MM.1S (cell line): ENCODE data around the gene SHISA6.

Experiments used
- CTCF ChIP-seq: fragments of 300-600 bp; sonication (generic); IDR thresholded peaks from 2 replicates; pipeline ENCODE4 v1.5.1; 2016; ENCODE audit warnings: antibody characterized with exemption, low read length, mixed read lengths
- EZH2 ChIP-seq: fragments of 300-600 bp; sonication (generic); optimal IDR thresholded peaks from 2 replicates; pipeline ENCODE3; 2017; ENCODE audit warnings: low read depth, mild to moderate bottlenecking, antibody characterized with exemption, low read length, mixed read lengths
- EZH2phosphoT487 ChIP-seq: fragments of 300-600 bp; sonication (generic); IDR thresholded peaks from 2 replicates; pipeline ENCODE4 v1.6.1; 2018; ENCODE audit warnings: antibody characterized with exemption, low read length

GRCh38 chr17:11391134-11391533 is 150.1 kb downstream of the SHISA6 start:
- TF ChIP-seq EZH2 (no peak), CTCF (no peak), EZH2phosphoT487 (no peak)
